GOT3 (cell line): Measurements from ENCODE around the gene LRRTM4.
"Not testable (repeated sequence)": the region's sequence is repeated elsewhere in the genome, so short reads cannot be mapped to it uniquely, and the experiment has no call there.

Experiments
- DNase-seq: peaks from one replicate; lab custom pipeline; 2025; ENCODE audit warnings: mixed read lengths; lab: John Stamatoyannopoulos, UW

Gene LRRTM4

GRCh38 chr2:77169426-77169825, 352.8 kb downstream of the LRRTM4 start:
- DNase-seq = no peak

GRCh38 chr2:77164021-77164420, 358.2 kb downstream of the LRRTM4 start:
- DNase-seq = not testable (repeated sequence)

GRCh38 chr2:77161009-77161408, 361.2 kb downstream of the LRRTM4 start:
- no peak for DNase-seq

GRCh38 chr2:77156599-77156998, 365.6 kb downstream of the LRRTM4 start:
- DNase-seq = no peak

- no peak for DNase-seq
These were observed 366.7 kb downstream of the LRRTM4 start for GRCh38 chr2:77155511-77155910.

- no peak for DNase-seq
These were observed 372.6 kb downstream of the LRRTM4 start for GRCh38 chr2:77149565-77149964.

GRCh38 chr2:77147153-77147552, 375.0 kb downstream of the LRRTM4 start:
- no peak for DNase-seq

- DNase-seq = no peak
These were observed 377.4 kb downstream of the LRRTM4 start for GRCh38 chr2:77144772-77145171.

GRCh38 chr2:77142141-77142540, 380.0 kb downstream of the LRRTM4 start:
- DNase-seq = no peak

GRCh38 chr2:77128479-77128878, 393.7 kb downstream of the LRRTM4 start:
- DNase-seq = not testable (repeated sequence)

GRCh38 chr2:77127345-77127744, 394.8 kb downstream of the LRRTM4 start:
- no peak for DNase-seq

GRCh38 chr2:77121518-77121917, 400.7 kb downstream of the LRRTM4 start:
- DNase-seq = no peak

GRCh38 chr2:77119333-77119732, 402.8 kb downstream of the LRRTM4 start:
- no peak for DNase-seq

- no peak for DNase-seq
These were observed 413.3 kb downstream of the LRRTM4 start for GRCh38 chr2:77108915-77109314.

GRCh38 chr2:77105008-77105407, 417.2 kb downstream of the LRRTM4 start:
- DNase-seq = no peak

GRCh38 chr2:77104554-77104953, 417.6 kb downstream of the LRRTM4 start:
- DNase-seq = no peak

- DNase-seq = no peak
These were observed 419.2 kb downstream of the LRRTM4 start for GRCh38 chr2:77102927-77103326.

GRCh38 chr2:77101796-77102452, 420.3 kb downstream of the LRRTM4 start:
- DNase-seq = no peak

- no peak for DNase-seq
These were observed 422.2 kb downstream of the LRRTM4 start for GRCh38 chr2:77099961-77100360.

- not testable (repeated sequence) for DNase-seq
These were observed 426.7 kb downstream of the LRRTM4 start for GRCh38 chr2:77095525-77095924.

GRCh38 chr2:77095096-77095495, 427.1 kb downstream of the LRRTM4 start:
- no peak for DNase-seq

- DNase-seq = not testable (repeated sequence)
These were observed 433.8 kb downstream of the LRRTM4 start for GRCh38 chr2:77088424-77088823.

- no peak for DNase-seq
These were observed 434.2 kb downstream of the LRRTM4 start for GRCh38 chr2:77087987-77088414.

GRCh38 chr2:77086478-77086877, 435.7 kb downstream of the LRRTM4 start:
- no peak for DNase-seq
